Measurements from ENCODE around the gene KIZ. TPM values are rescaled to one million over a fixed set of nuclear protein-coding genes. Genes with fewer than 3 reads are reported as not detected.
A peak's percentile ranks its signal among the peaks of the same experiment; 100 is the strongest.

Gene KIZ
- total RNA-seq, 1 experiment from 2014 or later: 43.6 TPM

DNA sequence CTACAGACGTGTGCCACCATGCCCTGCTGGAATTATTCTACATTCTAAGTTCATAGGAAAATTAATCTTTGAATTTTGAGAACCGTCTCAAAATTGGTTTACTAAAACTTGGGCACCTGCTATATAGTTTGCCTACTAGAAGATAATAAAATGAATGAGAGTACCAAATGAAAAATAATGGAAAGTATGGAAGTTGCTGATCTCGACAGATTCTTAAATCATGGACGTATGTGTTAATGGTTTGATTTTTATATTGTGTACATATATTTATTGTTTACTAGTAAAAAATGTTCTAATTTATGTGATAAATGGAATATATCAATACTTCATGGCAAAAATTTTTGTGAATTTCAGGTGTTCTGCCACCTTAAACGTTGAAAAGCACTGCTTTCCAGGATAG lies 60.0 kb downstream of the KIZ start (continued):
- TF ChIP-seq, protein P1, sequence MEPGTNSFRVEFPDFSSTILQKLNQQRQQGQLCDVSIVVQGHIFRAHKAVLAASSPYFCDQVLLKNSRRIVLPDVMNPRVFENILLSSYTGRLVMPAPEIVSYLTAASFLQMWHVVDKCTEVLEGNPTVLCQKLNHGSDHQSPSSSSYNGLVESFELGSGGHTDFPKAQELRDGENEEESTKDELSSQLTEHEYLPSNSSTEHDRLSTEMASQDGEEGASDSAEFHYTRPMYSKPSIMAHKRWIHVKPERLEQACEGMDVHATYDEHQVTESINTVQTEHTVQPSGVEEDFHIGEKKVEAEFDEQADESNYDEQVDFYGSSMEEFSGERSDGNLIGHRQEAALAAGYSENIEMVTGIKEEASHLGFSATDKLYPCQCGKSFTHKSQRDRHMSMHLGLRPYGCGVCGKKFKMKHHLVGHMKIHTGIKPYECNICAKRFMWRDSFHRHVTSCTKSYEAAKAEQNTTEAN (CRISPR knock-in tag; IDR thresholded peaks at IDR 0.05): no peak
- TF ChIP-seq, protein P2, sequence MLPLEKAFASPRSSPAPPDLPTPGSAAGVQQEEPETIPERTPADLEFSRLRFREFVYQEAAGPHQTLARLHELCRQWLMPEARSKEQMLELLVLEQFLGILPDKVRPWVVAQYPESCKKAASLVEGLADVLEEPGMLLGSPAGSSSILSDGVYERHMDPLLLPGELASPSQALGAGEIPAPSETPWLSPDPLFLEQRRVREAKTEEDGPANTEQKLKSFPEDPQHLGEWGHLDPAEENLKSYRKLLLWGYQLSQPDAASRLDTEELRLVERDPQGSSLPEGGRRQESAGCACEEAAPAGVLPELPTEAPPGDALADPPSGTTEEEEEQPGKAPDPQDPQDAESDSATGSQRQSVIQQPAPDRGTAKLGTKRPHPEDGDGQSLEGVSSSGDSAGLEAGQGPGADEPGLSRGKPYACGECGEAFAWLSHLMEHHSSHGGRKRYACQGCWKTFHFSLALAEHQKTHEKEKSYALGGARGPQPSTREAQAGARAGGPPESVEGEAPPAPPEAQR (CRISPR knock-in tag; IDR thresholded peaks at IDR 0.05): no peak
- TF ChIP-seq, protein P3, sequence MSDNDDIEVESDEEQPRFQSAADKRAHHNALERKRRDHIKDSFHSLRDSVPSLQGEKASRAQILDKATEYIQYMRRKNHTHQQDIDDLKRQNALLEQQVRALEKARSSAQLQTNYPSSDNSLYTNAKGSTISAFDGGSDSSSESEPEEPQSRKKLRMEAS (CRISPR knock-in tag; IDR thresholded peaks at IDR 0.05): no peak
- TF ChIP-seq OVOL2 (CRISPR knock-in tag; IDR thresholded peaks at IDR 0.05; ENCODE audit: borderline replicate concordance) (no peak), FOXJ3 (CRISPR knock-in tag; IDR thresholded peaks at IDR 0.05; ENCODE audit: borderline replicate concordance) (no peak), NR3C1 (CRISPR knock-in tag; conservative IDR thresholded peaks at IDR 0.05; ENCODE audit: low read depth) (no peak)
- TF ChIP-seq, protein P4, sequence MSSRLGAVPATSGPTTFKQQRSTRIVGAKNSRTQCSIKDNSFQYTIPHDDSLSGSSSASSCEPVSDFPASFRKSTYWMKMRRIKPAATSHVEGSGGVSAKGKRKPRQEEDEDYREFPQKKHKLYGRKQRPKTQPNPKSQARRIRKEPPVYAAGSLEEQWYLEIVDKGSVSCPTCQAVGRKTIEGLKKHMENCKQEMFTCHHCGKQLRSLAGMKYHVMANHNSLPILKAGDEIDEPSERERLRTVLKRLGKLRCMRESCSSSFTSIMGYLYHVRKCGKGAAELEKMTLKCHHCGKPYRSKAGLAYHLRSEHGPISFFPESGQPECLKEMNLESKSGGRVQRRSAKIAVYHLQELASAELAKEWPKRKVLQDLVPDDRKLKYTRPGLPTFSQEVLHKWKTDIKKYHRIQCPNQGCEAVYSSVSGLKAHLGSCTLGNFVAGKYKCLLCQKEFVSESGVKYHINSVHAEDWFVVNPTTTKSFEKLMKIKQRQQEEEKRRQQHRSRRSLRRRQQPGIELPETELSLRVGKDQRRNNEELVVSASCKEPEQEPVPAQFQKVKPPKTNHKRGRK (CRISPR knock-in tag; IDR thresholded peaks at IDR 0.05; ENCODE audit: borderline replicate concordance): no peak

DNA sequence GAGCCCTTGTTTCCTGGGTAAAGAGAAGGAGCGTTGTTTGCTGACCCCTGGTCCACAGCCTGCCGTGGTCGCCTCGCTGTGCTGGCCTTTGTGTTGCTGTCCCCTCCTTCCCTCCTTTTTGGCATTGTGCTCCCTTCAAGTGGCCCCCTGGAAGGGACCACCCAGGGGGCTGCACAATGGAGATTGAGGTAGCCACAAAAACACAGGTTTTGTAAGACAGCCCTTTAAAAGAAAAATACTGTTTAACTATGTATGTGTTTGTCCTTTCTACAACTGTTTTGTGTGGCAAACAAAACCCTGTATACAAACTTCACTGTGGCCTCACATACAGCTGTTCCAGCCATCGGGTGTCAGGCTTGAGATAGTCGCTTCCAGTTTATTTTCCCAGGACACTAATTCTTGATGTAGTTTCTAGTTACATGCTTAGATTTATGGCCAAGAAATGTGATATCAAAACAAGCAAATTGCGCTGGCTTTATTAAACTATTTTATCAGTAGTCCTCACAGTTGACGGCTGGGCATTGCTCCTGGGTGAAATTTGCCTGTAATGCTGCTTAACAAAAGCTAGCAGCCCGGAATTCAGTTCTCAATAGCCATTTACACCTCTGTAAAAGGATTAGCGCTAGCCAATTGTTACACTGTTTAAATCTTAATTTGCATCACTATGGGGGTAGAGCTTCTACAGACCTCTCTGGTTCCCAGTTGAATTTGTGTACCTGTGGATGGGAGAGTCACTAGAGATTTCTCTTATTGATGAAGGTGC lies 64.1 kb downstream of the KIZ start:
- ATAC-seq (peak; percentile 84), DNase-seq (ENCODE audit: low spot score) (peak; percentile 51)
- POLR2A ChIA-PET: interaction anchor here (0.6 to 1.1 kb wide), 6 partner anchors 8 to 89 kb away, joined by 3 to 7 read pairs (median 4); partner anchors contain the start of gene KIZ
- Mint-ChIP-seq H3K9me3 (no peaks in the 10 kb centered on the region), H3K4me1 (peaks cover 72% of the 10 kb centered on the region), H3K27ac (peak overlapping the region; percentile 99), H3K36me3 (no peaks in the 10 kb centered on the region), H3K27me3 (ENCODE audit: low read depth) (no peaks in the 10 kb centered on the region), H3K4me3 (peak overlapping the region; percentile 66)
- CTCF ChIA-PET: interaction anchor here (0.9 to 3.9 kb wide), 7 partner anchors 46 to 369 kb away, joined by 3 to 24 read pairs (median 4); partner anchors contain the start of gene KIZ
- TF ChIP-seq ZBTB21 (CRISPR knock-in tag; IDR thresholded peaks at IDR 0.05; ENCODE audit: borderline replicate concordance) (no peak), ZNF121 (CRISPR knock-in tag; IDR thresholded peaks at IDR 0.05) (peak; percentile 99), NFATC4 (CRISPR knock-in tag; IDR thresholded peaks at IDR 0.05) (no peak), NFYB (CRISPR knock-in tag; conservative IDR thresholded peaks at IDR 0.05; ENCODE audit: low read depth) (no peak), TEAD1 (CRISPR knock-in tag; IDR thresholded peaks at IDR 0.05) (peak; percentile 42; the same call in 1 of the 2 replicates), ZNF263 (CRISPR knock-in tag; IDR thresholded peaks at IDR 0.05; ENCODE audit: low read depth) (peak; percentile 65; the same call in 1 of the 2 replicates), TP53 (CRISPR knock-in tag; IDR thresholded peaks at IDR 0.05) (no peak), GABPB1 (CRISPR knock-in tag; IDR thresholded peaks at IDR 0.05) (no peak), ESRRA (CRISPR knock-in tag; IDR thresholded peaks at IDR 0.05; ENCODE audit: borderline replicate concordance) (no peak), SP1 (CRISPR knock-in tag; conservative IDR thresholded peaks at IDR 0.05) (peak; percentile 53)
- TF ChIP-seq, protein P5, sequence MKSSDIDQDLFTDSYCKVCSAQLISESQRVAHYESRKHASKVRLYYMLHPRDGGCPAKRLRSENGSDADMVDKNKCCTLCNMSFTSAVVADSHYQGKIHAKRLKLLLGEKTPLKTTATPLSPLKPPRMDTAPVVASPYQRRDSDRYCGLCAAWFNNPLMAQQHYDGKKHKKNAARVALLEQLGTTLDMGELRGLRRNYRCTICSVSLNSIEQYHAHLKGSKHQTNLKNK (CRISPR knock-in tag; IDR thresholded peaks at IDR 0.05): peak; percentile 47; the same call in 1 of the 2 replicates
- TF ChIP-seq, protein P6, sequence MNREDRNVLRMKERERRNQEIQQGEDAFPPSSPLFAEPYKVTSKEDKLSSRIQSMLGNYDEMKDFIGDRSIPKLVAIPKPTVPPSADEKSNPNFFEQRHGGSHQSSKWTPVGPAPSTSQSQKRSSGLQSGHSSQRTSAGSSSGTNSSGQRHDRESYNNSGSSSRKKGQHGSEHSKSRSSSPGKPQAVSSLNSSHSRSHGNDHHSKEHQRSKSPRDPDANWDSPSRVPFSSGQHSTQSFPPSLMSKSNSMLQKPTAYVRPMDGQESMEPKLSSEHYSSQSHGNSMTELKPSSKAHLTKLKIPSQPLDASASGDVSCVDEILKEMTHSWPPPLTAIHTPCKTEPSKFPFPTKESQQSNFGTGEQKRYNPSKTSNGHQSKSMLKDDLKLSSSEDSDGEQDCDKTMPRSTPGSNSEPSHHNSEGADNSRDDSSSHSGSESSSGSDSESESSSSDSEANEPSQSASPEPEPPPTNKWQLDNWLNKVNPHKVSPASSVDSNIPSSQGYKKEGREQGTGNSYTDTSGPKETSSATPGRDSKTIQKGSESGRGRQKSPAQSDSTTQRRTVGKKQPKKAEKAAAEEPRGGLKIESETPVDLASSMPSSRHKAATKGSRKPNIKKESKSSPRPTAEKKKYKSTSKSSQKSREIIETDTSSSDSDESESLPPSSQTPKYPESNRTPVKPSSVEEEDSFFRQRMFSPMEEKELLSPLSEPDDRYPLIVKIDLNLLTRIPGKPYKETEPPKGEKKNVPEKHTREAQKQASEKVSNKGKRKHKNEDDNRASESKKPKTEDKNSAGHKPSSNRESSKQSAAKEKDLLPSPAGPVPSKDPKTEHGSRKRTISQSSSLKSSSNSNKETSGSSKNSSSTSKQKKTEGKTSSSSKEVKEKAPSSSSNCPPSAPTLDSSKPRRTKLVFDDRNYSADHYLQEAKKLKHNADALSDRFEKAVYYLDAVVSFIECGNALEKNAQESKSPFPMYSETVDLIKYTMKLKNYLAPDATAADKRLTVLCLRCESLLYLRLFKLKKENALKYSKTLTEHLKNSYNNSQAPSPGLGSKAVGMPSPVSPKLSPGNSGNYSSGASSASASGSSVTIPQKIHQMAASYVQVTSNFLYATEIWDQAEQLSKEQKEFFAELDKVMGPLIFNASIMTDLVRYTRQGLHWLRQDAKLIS (CRISPR knock-in tag; IDR thresholded peaks at IDR 0.05; ENCODE audit: borderline replicate concordance): no peak
- TF ChIP-seq, protein P7, sequence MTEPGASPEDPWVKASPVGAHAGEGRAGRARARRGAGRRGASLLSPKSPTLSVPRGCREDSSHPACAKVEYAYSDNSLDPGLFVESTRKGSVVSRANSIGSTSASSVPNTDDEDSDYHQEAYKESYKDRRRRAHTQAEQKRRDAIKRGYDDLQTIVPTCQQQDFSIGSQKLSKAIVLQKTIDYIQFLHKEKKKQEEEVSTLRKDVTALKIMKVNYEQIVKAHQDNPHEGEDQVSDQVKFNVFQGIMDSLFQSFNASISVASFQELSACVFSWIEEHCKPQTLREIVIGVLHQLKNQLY (CRISPR knock-in tag; IDR thresholded peaks at IDR 0.05): no peak
- TF ChIP-seq, protein P8, sequence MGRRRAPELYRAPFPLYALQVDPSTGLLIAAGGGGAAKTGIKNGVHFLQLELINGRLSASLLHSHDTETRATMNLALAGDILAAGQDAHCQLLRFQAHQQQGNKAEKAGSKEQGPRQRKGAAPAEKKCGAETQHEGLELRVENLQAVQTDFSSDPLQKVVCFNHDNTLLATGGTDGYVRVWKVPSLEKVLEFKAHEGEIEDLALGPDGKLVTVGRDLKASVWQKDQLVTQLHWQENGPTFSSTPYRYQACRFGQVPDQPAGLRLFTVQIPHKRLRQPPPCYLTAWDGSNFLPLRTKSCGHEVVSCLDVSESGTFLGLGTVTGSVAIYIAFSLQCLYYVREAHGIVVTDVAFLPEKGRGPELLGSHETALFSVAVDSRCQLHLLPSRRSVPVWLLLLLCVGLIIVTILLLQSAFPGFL (CRISPR knock-in tag; IDR thresholded peaks at IDR 0.05; ENCODE audit: borderline replicate concordance): no peak
- TF ChIP-seq, protein P3 (CRISPR knock-in tag; IDR thresholded peaks at IDR 0.05): peak; percentile 56; the same call in 1 of the 2 replicates
- TF ChIP-seq, protein P9, sequence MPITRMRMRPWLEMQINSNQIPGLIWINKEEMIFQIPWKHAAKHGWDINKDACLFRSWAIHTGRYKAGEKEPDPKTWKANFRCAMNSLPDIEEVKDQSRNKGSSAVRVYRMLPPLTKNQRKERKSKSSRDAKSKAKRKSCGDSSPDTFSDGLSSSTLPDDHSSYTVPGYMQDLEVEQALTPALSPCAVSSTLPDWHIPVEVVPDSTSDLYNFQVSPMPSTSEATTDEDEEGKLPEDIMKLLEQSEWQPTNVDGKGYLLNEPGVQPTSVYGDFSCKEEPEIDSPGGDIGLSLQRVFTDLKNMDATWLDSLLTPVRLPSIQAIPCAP (CRISPR knock-in tag; IDR thresholded peaks at IDR 0.05): no peak
